GM19397 (cell line): Measurements from ENCODE around the gene RNU6-1.

Source experiments
- ATAC-seq: cut with Tn5 transposase; IDR thresholded peaks from one replicate; pipeline ENCODE4 v1.9.1; 2021; ENCODE audit warnings: mild to moderate bottlenecking, moderate library complexity; ENCODE audit not compliant: unreplicated experiment

Gene RNU6-1

GRCh38 chr15:67834581-67835296 lies 5.1 kb downstream of the RNU6-1 start:
- no peak for ATAC-seq

- no peak for ATAC-seq
These were observed 5.9 kb downstream of the RNU6-1 start for GRCh38 chr15:67833710-67834511.

- no peak for ATAC-seq
These were observed 6.7 kb downstream of the RNU6-1 start for GRCh38 chr15:67832897-67833709.

- no peak for ATAC-seq
These were observed 7.8 kb downstream of the RNU6-1 start for GRCh38 chr15:67832031-67832551.

GRCh38 chr15:67831363-67831762 lies 8.5 kb downstream of the RNU6-1 start:
- no peak for ATAC-seq

GRCh38 chr15:67829647-67830504 lies 10.0 kb downstream of the RNU6-1 start:
- no peak for ATAC-seq

- no peak for ATAC-seq
These were observed 10.7 kb downstream of the RNU6-1 start for GRCh38 chr15:67828969-67829646.

- ATAC-seq: no peak
These were observed 11.4 kb downstream of the RNU6-1 start for GRCh38 chr15:67828278-67828968.

- ATAC-seq: no peak
These were observed 12.1 kb downstream of the RNU6-1 start for GRCh38 chr15:67827562-67828277.

GRCh38 chr15:67826717-67827561 lies 12.9 kb downstream of the RNU6-1 start:
- ATAC-seq: no peak

GRCh38 chr15:67825881-67826716 lies 13.7 kb downstream of the RNU6-1 start:
- ATAC-seq: no peak

GRCh38 chr15:67824976-67825880 lies 14.6 kb downstream of the RNU6-1 start, which contains the start of gene SKOR1:
Gene SKOR1, plus strand, starts transcription at chr15:67825509. Its CDS starts 94 bp downstream, at chr15:67825603.
- ATAC-seq: no peak

- no peak for ATAC-seq
These were observed 15.5 kb downstream of the RNU6-1 start for GRCh38 chr15:67824197-67824968.

GRCh38 chr15:67823314-67824196 lies 16.3 kb downstream of the RNU6-1 start:
- ATAC-seq: no peak
